Measurements from ENCODE around the gene CHST11. TPM values are rescaled to one million over a fixed set of nuclear protein-coding genes. Genes with fewer than 3 reads are reported as not detected.
A peak's percentile ranks its signal among the peaks of the same experiment; 100 is the strongest.

CHST11 gene
- total RNA-seq, 5 donors from 2014 or later (not counting 1 experiment from before 2014, with no cell fraction given): 49.8 to 78.3 (median 63.7) TPM

DNA sequence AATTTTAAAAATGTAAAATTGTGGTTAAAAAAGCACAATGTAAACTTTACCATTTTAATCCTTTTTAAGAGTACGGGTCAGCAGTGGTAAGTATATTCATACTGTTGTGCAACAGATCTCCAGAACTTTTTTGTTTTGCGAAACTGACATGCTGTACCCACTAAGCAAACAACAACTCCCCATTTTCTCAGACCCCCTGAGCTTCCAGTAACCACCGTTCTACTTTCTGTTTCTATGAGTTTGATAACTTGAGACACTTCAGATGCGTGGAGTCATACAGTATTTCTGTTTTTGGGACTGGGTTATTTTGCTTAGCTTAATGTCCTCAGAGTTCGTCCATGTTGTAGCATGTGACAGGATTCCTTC is 38.0 kb downstream of the CHST11 start:
- 7% methylated on average over 2 of the region's 5 CpGs for WGBS (ENCODE audit: insufficient coverage)

DNA sequence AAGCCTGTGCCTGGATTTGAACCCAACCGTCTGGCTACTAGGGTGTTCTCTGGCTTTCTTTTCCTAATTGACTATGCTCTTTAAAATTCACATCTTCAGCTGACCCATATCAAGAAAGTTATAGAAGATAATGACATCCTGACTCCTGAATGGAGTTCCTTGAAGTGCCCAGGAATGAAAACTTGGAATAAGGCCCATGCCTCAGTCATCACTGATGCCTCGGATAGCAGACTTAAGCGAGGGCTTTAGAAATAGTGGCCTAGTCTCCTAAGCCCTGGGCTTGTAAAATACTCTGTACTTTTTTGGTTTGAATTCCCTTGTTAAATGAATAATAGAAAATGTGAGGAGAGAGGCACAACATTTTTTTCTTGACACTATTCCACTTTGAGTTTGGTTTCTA is 39.0 kb downstream of the CHST11 start:
- Histone ChIP-seq H3K4me1 (ENCODE audit: control insufficient read depth in 1 of 2, extremely low read depth in 1 of 2, insufficient read depth in 2 of 2, low read length in 2 of 2) (peaks cover 39 to 83% of the 10 kb centered on the region in 2 experiments), H3K27ac (ENCODE audit: low read length) (no peak overlapping the region)
- H3K36me3 Mint-ChIP-seq: peaks cover 17% of the 10 kb centered on the region

More for the DNA sequence above, 38.0 kb downstream of the CHST11 start:
- Mint-ChIP-seq H3K9me3 (no peaks in the 10 kb centered on the region), H3K36me3 (peaks cover 17% of the 10 kb centered on the region), H3K4me1 (peaks cover 87 to 95% (median 95%) of the 10 kb centered on the region in 3 donors), H3K27ac (peak overlapping the region; percentile 94 to 95), H3K4me3 (peak overlapping the region; percentile 57 to 73 (median 72)), H3K27me3 (no peaks in the 10 kb centered on the region)
- Histone ChIP-seq H3K9me3 (no peaks in the 10 kb centered on the region), H3K27me3 (replicated peaks in 1 of 2; ENCODE audit: control insufficient read depth in 2 of 2, extremely low read depth in 1 of 2, insufficient read depth in 2 of 2, low read length in 1 of 2) (no peaks in the 10 kb centered on the region), H3K4me3 (ENCODE audit: control insufficient read depth in 1 of 2, extremely low read depth in 1 of 2, low read length in 1 of 2) (peak overlapping the region; percentile 17 to 36), H3K36me3 (ENCODE audit: control insufficient read depth in 2 of 2, extremely low read depth in 1 of 2, insufficient read depth in 1 of 2, low read length in 1 of 2) (no peaks in the 10 kb centered on the region), H3K27ac (ENCODE audit: low read length) (peak overlapping the region; percentile 40), H3K4me1 (ENCODE audit: control insufficient read depth in 1 of 2, extremely low read depth in 1 of 2, insufficient read depth in 2 of 2, low read length in 2 of 2) (peaks cover 40 to 85% of the 10 kb centered on the region in 2 experiments)
- ChIA-PET CTCF (interaction anchor here (0.8 to 1.5 kb wide), 5 partner anchors 17 to 113 kb away, joined by 3 to 8 read pairs (median 3); no protein-coding TSS in a partner anchor), POLR2A (interaction anchor here (0.6 to 2.1 kb wide), 2 partner anchors 34 to 49 kb away, joined by 5 to 12 read pairs; no protein-coding TSS in a partner anchor)
- ATAC-seq (replicated peaks in 1 of 4): peak; percentile 12 to 39 (median 21)
- peak in 2 of 35 experiments; percentile 22 to 48 for DNase-seq

DNA sequence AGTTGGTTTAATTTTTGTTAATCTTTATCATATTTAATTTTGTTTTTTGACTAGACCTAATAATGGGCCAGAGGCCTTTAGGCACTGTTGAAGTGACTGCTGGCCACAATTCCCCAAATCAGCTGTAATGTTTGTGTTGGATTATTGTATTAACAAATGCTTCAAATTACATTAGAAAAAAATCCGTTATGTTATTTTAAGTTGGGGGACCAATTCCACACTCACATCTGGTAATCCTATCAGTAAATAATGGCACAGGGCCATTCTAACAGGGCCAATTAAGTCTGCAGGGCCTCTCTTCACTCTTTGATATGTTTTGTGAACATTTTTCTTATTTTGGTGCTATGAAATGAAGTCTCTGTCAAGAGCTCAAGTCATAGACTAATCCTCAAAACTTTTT is 39.6 kb downstream of the CHST11 start:
- DNase-seq: no peak
- H3K36me3 Mint-ChIP-seq: peaks cover 17% of the 10 kb centered on the region
- POLR2A ChIA-PET: interaction anchor here in 1 of 2 donors (0.6 kb wide), 1 partner anchor 151 kb away, joined by 3 read pairs; no protein-coding TSS in a partner anchor
- no peaks in the 10 kb centered on the region for H3K27me3 Mint-ChIP-seq
- H3K4me1 Mint-ChIP-seq: peaks cover 84 to 95% (median 95%) of the 10 kb centered on the region in 3 donors
- Histone ChIP-seq H3K4me1 (ENCODE audit: control insufficient read depth in 1 of 2, extremely low read depth in 1 of 2, insufficient read depth in 2 of 2, low read length in 2 of 2) (peaks cover 37 to 84% of the 10 kb centered on the region in 2 experiments), H3K36me3 (ENCODE audit: control insufficient read depth in 2 of 2, extremely low read depth in 1 of 2, insufficient read depth in 1 of 2, low read length in 1 of 2) (no peaks in the 10 kb centered on the region), H3K9me3 (no peaks in the 10 kb centered on the region), H3K27ac (ENCODE audit: low read length) (no peak overlapping the region), H3K4me3 (ENCODE audit: control insufficient read depth in 1 of 2, extremely low read depth in 1 of 2, low read length in 1 of 2) (no peak overlapping the region), H3K27me3 (replicated peaks in 1 of 2; ENCODE audit: control insufficient read depth in 2 of 2, extremely low read depth in 1 of 2, insufficient read depth in 2 of 2, low read length in 1 of 2) (no peaks in the 10 kb centered on the region)
- CTCF ChIA-PET: interaction anchor here in 1 of 2 donors (1.0 kb wide), 1 partner anchor 37 kb away, joined by 3 read pairs; no protein-coding TSS in a partner anchor
- ATAC-seq (replicated peaks in 1 of 4): no peak
- H3K27ac Mint-ChIP-seq: peak overlapping the region; percentile 70 to 90
- peak overlapping the region in 1 of 3 donors; percentile 40 for H3K4me3 Mint-ChIP-seq
- WGBS (ENCODE audit: insufficient coverage): no CpG with 5 or more reads among the region's 1 CpG
- H3K9me3 Mint-ChIP-seq: no peaks in the 10 kb centered on the region

More for the DNA sequence above, 39.0 kb downstream of the CHST11 start:
- H3K9me3 Mint-ChIP-seq: no peaks in the 10 kb centered on the region
- no peaks in the 10 kb centered on the region for H3K27me3 Mint-ChIP-seq
- ChIA-PET POLR2A (no interaction called here), CTCF (interaction anchor here in 1 of 2 donors (1.0 kb wide), 1 partner anchor 37 kb away, joined by 3 read pairs; no protein-coding TSS in a partner anchor)
- peak overlapping the region in 2 of 3 donors; percentile 14 to 40 for H3K4me3 Mint-ChIP-seq
- peaks cover 87 to 95% (median 95%) of the 10 kb centered on the region in 3 donors for H3K4me1 Mint-ChIP-seq
- ATAC-seq (replicated peaks in 1 of 4): no peak
- Histone ChIP-seq H3K36me3 (ENCODE audit: control insufficient read depth in 2 of 2, extremely low read depth in 1 of 2, insufficient read depth in 1 of 2, low read length in 1 of 2) (no peaks in the 10 kb centered on the region), H3K4me3 (ENCODE audit: control insufficient read depth in 1 of 2, extremely low read depth in 1 of 2, low read length in 1 of 2) (no peak overlapping the region), H3K27me3 (replicated peaks in 1 of 2; ENCODE audit: control insufficient read depth in 2 of 2, extremely low read depth in 1 of 2, insufficient read depth in 2 of 2, low read length in 1 of 2) (no peaks in the 10 kb centered on the region), H3K9me3 (no peaks in the 10 kb centered on the region)
- peak overlapping the region; percentile 70 to 81 for H3K27ac Mint-ChIP-seq
- no CpG with 5 or more reads among the region's 3 CpGs for WGBS (ENCODE audit: insufficient coverage)
- DNase-seq: no peak

GRCh38 chr12:104498211-104498801 is 41.6 kb downstream of the CHST11 start:
- Histone ChIP-seq H3K4me3 (ENCODE audit: control insufficient read depth in 1 of 2, extremely low read depth in 1 of 2, low read length in 1 of 2) (no peak overlapping the region), H3K27me3 (replicated peaks in 1 of 2; ENCODE audit: control insufficient read depth in 2 of 2, extremely low read depth in 1 of 2, insufficient read depth in 2 of 2, low read length in 1 of 2) (no peaks in the 10 kb centered on the region), H3K9me3 (no peaks in the 10 kb centered on the region), H3K4me1 (ENCODE audit: control insufficient read depth in 1 of 2, extremely low read depth in 1 of 2, insufficient read depth in 2 of 2, low read length in 2 of 2) (peaks cover 37 to 89% of the 10 kb centered on the region in 2 experiments), H3K36me3 (ENCODE audit: control insufficient read depth in 2 of 2, extremely low read depth in 1 of 2, insufficient read depth in 1 of 2, low read length in 1 of 2) (no peaks in the 10 kb centered on the region), H3K27ac (ENCODE audit: low read length) (peak overlapping the region; percentile 47)
- Mint-ChIP-seq H3K9me3 (no peaks in the 10 kb centered on the region), H3K27ac (peak overlapping the region; percentile 77 to 83), H3K27me3 (no peaks in the 10 kb centered on the region), H3K36me3 (peaks cover 13% of the 10 kb centered on the region), H3K4me1 (peaks cover 85 to 94% (median 93%) of the 10 kb centered on the region in 3 donors), H3K4me3 (peak overlapping the region; percentile 54 to 64 (median 55))
- POLR2A ChIA-PET: interaction anchor here in 1 of 2 donors (0.7 kb wide), 1 partner anchor 42 kb away, joined by 4 read pairs; no protein-coding TSS in a partner anchor
- peak in 25 of 35 experiments; percentile 12 to 76 (median 33) for DNase-seq
- ATAC-seq (replicated peaks in 1 of 4): peak; percentile 29 to 76 (median 56)
- CTCF ChIA-PET: no interaction called here
- 37% methylated on average over 6 of the region's 8 CpGs for WGBS (ENCODE audit: insufficient coverage)

GRCh38 chr12:104499668-104500332 is 43.1 kb downstream of the CHST11 start:
- Mint-ChIP-seq H3K4me1 (peaks cover 80 to 95% (median 95%) of the 10 kb centered on the region in 3 donors), H3K27me3 (no peaks in the 10 kb centered on the region), H3K4me3 (peak overlapping the region in 1 of 3 donors; percentile 54), H3K36me3 (peaks cover 12% of the 10 kb centered on the region), H3K9me3 (no peaks in the 10 kb centered on the region), H3K27ac (peak overlapping the region; percentile 45 to 79)
- no peak for ATAC-seq (replicated peaks in 1 of 4)
- no peak for DNase-seq
- WGBS (ENCODE audit: insufficient coverage): no CpG with 5 or more reads among the region's 4 CpGs
- no peaks in the 10 kb centered on the region for H3K27me3 ChIP-seq (replicated peaks in 1 of 2; ENCODE audit: control insufficient read depth in 2 of 2, extremely low read depth in 1 of 2, insufficient read depth in 2 of 2, low read length in 1 of 2)
- no peak overlapping the region for H3K4me3 ChIP-seq (ENCODE audit: control insufficient read depth in 1 of 2, extremely low read depth in 1 of 2, low read length in 1 of 2)
- POLR2A ChIA-PET: interaction anchor here (0.5 to 0.6 kb wide), 4 partner anchors 39 to 70 kb away, joined by 3 to 11 read pairs (median 3); no protein-coding TSS in a partner anchor
- peaks cover 33 to 90% of the 10 kb centered on the region in 2 experiments for H3K4me1 ChIP-seq (ENCODE audit: control insufficient read depth in 1 of 2, extremely low read depth in 1 of 2, insufficient read depth in 2 of 2, low read length in 2 of 2)
- CTCF ChIA-PET: interaction anchor here (0.6 to 1.3 kb wide), 5 partner anchors 10 to 219 kb away, joined by 3 to 6 read pairs (median 3); partner anchors contain the start of gene CHST11 (in 1 of the 2)
- H3K9me3 ChIP-seq: no peaks in the 10 kb centered on the region
- H3K27ac ChIP-seq (ENCODE audit: low read length): no peak overlapping the region
- no peaks in the 10 kb centered on the region for H3K36me3 ChIP-seq (ENCODE audit: control insufficient read depth in 2 of 2, extremely low read depth in 1 of 2, insufficient read depth in 1 of 2, low read length in 1 of 2)

DNA sequence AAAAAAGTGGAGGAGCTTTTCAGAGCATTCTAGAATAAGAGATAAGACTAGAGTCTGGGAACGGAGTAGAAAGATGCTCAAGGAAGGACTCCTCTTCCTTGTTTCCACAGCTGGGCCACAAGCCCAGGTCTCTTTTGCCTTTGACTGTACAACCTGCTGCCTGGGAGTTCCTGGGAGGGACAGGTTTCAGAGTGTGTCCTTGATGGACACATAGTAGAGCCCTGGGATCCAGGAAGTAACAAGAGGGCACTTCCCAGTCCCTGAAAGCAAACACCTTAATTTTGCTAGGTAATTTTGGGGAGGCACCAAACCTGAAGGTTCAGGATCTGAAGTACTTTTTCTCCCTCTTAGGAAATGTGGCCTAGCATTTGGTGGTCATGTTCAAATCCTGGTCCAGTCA is 44.4 kb downstream of the CHST11 start:
- Histone ChIP-seq H3K36me3 (ENCODE audit: control insufficient read depth in 2 of 2, extremely low read depth in 1 of 2, insufficient read depth in 1 of 2, low read length in 1 of 2) (no peaks in the 10 kb centered on the region), H3K9me3 (no peaks in the 10 kb centered on the region), H3K4me1 (ENCODE audit: control insufficient read depth in 1 of 2, extremely low read depth in 1 of 2, insufficient read depth in 2 of 2, low read length in 2 of 2) (peaks cover 28 to 85% of the 10 kb centered on the region in 2 experiments), H3K4me3 (ENCODE audit: control insufficient read depth in 1 of 2, extremely low read depth in 1 of 2, low read length in 1 of 2) (no peak overlapping the region), H3K27me3 (replicated peaks in 1 of 2; ENCODE audit: control insufficient read depth in 2 of 2, extremely low read depth in 1 of 2, insufficient read depth in 2 of 2, low read length in 1 of 2) (no peaks in the 10 kb centered on the region), H3K27ac (ENCODE audit: low read length) (no peak overlapping the region)
- ChIA-PET CTCF (interaction anchor here (0.6 to 0.7 kb wide), 5 partner anchors 19 to 546 kb away, joined by 3 to 8 read pairs (median 3); no protein-coding TSS in a partner anchor), POLR2A (no interaction called here)
- H3K4me3 Mint-ChIP-seq: no peak overlapping the region
- peaks cover 8% of the 10 kb centered on the region for H3K36me3 Mint-ChIP-seq
- H3K4me1 Mint-ChIP-seq: peaks cover 77 to 95% (median 91%) of the 10 kb centered on the region in 3 donors
- DNase-seq: no peak
- no peaks in the 10 kb centered on the region for H3K27me3 Mint-ChIP-seq
- ATAC-seq (replicated peaks in 1 of 4): no peak
- no peaks in the 10 kb centered on the region for H3K9me3 Mint-ChIP-seq
- WGBS (ENCODE audit: insufficient coverage): 100% methylated on average over 1 of the region's 1 CpG
- H3K27ac Mint-ChIP-seq: no peak overlapping the region

All from T-cell (primary cell).